HUES64 (cell line): ENCODE measurements around the gene JAK3.
"Not testable (repeated sequence)": the region's sequence is repeated elsewhere in the genome, so short reads cannot be mapped to it uniquely, and the experiment has no call there.

Source experiments
- H3K27ac ChIP-seq: 2 replicates; pipeline ENCODE4 v1.7.0; 2013; ENCODE audit warnings: low read depth, low read length, inconsistent platforms
- H3K27me3 ChIP-seq: 2 replicates; pipeline ENCODE4 v1.6.1; 2013; ENCODE audit warnings: mild to moderate bottlenecking, low read length; ENCODE audit not compliant: insufficient read depth
- H3K36me3 ChIP-seq: 2 replicates; pipeline ENCODE4 v1.6.1; 2013; ENCODE audit warnings: mild to moderate bottlenecking, low read length; ENCODE audit not compliant: insufficient read depth
- H3K4me1 ChIP-seq: 2 replicates; pipeline ENCODE4 v1.6.1; 2013; ENCODE audit warnings: mild to moderate bottlenecking, low read length, moderate library complexity; ENCODE audit not compliant: insufficient read depth
- H3K4me3 ChIP-seq: 2 replicates; pipeline ENCODE4 v1.5.1; 2013; ENCODE audit warnings: mild to moderate bottlenecking, low read length, moderate library complexity
- H3K9ac ChIP-seq: 2 replicates; pipeline ENCODE4 v1.6.1; 2013; ENCODE audit warnings: mild to moderate bottlenecking, low read depth, low read length
- H3K9me3 ChIP-seq: 2 replicates; pipeline ENCODE4 v1.6.1; 2013; ENCODE audit warnings: low read depth, low read length; ENCODE audit not compliant: insufficient read depth
- WGBS: fragments of 150-250, 120-280 bp; methylation state at CpG from one replicate; pipeline ENCODE4 v1.1.7; 2013; ENCODE audit warnings: missing lambda C conversion rate; 5-methylcytosine and 5-hydroxymethylcytosine counted together

Gene JAK3

DNA sequence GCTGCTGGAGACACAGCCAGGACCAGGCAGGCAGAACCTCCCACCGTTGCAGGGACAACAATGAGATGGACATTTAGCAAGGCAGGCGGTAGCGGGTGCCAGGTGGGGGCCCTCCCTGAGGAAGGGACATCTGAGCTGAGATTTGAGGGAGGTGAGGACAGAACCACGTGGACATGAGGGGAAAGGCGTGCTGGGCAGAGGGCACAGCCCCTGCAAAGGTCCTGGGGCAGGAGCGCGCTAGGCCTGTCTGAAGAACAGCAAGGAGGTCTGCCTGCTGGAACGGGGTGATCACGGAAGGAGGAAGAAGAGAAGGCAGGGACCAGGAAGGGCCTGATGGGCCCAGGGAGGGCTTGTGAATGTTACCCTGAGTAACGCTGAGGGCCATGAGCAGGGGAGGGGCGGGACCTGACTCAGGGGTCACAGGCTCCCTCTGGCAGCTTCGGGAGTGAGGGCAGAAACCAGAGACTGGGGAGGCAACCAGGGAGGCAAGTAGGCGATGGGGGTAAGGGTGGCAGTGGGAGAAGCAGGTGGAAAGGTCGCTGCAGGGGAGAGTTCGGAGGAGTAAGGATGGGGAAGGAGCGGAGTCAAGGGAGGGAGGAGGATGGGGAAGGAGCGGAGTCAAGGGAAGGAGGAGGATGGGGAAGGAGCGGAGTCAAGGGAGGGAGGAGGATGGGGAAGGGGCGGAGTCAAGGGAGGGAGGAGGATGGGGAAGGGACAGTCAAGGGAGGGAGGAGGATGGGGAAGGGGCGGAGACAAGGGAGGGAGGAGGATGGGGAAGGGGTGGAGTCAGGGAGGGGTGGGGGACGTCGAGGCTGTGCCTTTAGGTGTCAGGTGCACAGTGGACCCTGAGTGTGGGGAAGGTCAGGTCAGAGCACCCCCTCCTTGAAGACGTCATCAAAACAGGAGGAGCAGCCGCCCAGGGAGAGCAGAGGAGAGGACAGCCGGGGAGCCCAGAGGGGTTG is 68.5 kb downstream of the JAK3 start:
- peak overlapping the region; percentile 5; the same call in 1 of the 2 replicates for H3K27ac ChIP-seq
- H3K4me1 ChIP-seq, result no peaks in the 10 kb centered on the region
- H3K4me3 ChIP-seq, result peak overlapping the region; percentile 72
- WGBS, result 9% methylated on average over 25 of the region's 25 CpGs
- H3K9me3 ChIP-seq, result no peaks in the 10 kb centered on the region
- H3K9ac ChIP-seq, result 0 out of 2 replicates have a peak overlapping the region, but pooled peaks have one; percentile 11
- H3K36me3 ChIP-seq, result peaks cover 4% of the 10 kb centered on the region; the same call in 1 of the 2 replicates
- no peaks in the 10 kb centered on the region for H3K27me3 ChIP-seq

DNA sequence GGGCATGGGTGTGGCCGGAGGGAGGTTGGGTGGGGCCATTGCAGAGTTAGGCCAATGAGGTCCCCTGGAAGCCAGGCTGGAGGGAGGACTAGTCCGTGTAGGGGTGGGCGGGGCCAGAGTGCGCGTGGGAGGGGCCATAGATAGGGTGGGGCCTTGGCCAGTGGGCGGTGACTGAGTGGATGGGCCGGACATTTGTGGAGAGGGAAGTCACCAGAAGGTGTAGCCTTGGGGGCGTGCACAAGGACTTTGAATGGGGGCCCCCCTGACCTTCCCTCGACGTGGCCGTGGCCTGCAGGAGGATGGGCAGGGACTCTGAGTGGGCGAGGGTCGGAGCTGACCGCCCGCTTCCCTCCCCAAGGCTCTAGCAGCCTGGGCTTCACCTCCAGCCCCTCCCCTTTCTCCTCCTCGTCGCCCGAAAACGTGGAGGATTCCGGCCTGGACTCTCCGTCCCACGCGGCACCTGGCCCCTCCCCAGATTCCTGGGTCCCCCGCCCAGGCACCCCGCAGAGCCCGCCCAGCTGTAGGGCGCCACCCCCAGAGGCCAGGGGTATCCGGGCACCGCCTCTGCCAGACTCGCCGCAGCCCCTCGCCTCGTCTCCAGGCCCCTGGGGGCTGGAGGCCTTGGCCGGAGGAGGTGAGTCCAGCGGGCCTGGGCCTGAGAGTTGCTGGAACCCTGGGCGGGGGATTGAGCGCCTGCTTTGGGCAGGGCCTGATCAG is 69.4 kb downstream of the JAK3 start:
- Histone ChIP-seq H3K27ac (peak overlapping the region; percentile 5; the same call in 1 of the 2 replicates), H3K9me3 (no peaks in the 10 kb centered on the region), H3K4me3 (peak overlapping the region; percentile 72), H3K27me3 (no peaks in the 10 kb centered on the region), H3K9ac (0 out of 2 replicates have a peak overlapping the region, but pooled peaks have one; percentile 11), H3K36me3 (peaks cover 4% of the 10 kb centered on the region; the same call in 1 of the 2 replicates), H3K4me1 (no peaks in the 10 kb centered on the region)
- 4% methylated on average over 37 of the region's 37 CpGs for WGBS

DNA sequence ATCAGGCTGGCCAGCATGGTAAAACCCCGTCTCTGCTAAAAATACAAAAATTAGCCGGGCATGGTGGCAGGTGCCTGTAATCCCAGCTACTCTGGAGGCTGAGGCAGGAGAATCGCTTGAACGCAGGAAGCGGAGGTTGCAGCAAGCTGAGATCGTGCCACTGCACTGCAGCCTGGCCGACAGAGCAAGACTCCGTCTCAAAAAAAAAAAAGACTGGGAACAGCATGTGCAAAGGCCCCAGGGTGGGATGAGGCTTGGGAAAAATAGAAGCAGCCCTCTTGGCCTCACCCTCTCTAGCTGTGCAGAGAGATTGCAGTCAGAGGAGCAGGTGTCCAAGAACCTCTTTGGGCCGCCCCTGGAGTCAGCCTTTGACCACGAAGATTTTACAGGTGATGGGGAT is 69.9 kb downstream of the JAK3 start:
- H3K4me1 ChIP-seq, H3K36me3 ChIP-seq, H3K27ac ChIP-seq, H3K27me3 ChIP-seq, H3K9me3 ChIP-seq, H3K4me3 ChIP-seq, H3K9ac ChIP-seq: not testable (repeated sequence)
- 80% methylated on average over 10 of the region's 10 CpGs for WGBS

DNA sequence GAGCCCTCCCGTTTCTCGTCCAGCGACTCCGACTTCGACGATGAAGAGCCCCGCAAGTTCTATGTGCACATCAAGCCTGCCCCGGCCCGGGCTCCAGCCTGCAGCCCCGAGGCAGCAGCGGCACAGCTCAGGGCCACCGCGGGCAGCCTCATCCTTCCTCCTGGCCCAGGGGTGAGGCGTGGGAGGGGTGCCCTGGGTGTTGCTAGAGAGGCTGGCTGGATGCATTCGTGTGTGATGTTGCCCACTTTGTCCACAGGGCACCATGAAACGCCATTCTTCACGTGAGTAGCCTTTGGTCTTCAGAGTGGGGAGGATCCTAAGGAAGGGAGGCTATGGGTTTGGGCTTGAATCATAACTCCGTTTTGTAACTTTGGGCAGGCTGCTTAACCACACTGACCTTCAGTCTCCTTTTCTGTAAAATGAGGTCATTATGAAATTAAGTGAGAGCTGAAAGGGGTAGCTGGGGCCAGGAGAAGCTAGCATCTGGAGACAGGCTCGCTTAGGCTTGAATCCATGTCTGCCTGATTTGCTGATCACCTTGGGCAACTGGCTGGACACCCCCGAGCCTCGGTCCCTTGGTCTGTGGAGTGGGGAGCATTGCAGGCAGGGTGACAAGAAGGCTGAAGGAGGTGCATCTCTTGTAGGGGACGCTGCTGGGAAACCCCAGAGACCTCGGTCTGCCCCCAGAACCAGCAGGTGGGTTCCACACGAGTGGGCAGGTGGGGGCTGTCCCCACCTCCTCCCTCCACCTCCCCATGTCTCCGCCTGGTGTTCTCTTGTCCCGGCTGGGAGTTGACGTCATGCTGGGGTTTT is 71.6 kb downstream of the JAK3 start:
- Histone ChIP-seq H3K36me3 (no peaks in the 10 kb centered on the region), H3K27me3 (no peaks in the 10 kb centered on the region), H3K9ac (no peak overlapping the region), H3K27ac (no peak overlapping the region), H3K9me3 (no peaks in the 10 kb centered on the region), H3K4me1 (no peaks in the 10 kb centered on the region), H3K4me3 (no peak overlapping the region)
- 82% methylated on average over 24 of the region's 27 CpGs for WGBS

GRCh38 chr19:17775245-17775927 is 72.4 kb downstream of the JAK3 start:
- Histone ChIP-seq H3K9me3 (no peaks in the 10 kb centered on the region), H3K36me3 (no peaks in the 10 kb centered on the region), H3K27me3 (no peaks in the 10 kb centered on the region), H3K27ac (no peak overlapping the region), H3K4me3 (no peak overlapping the region), H3K9ac (no peak overlapping the region), H3K4me1 (no peaks in the 10 kb centered on the region)
- WGBS, result 51% methylated on average over 16 of the region's 16 CpGs
